WTC11 (cell line): ENCODE data around the gene AKAP13.
"Not testable (repeated sequence)": the region's sequence is repeated elsewhere in the genome, so short reads cannot be mapped to it uniquely, and the experiment has no call there.

Experiments used
- ESRRA ChIP-seq: sonication (generic); formaldehyde crosslinking; IDR thresholded peaks from 2 replicates; pipeline ENCODE4 v1.8.1; 2022; ENCODE audit warnings: mild to moderate bottlenecking, missing genetic modification reagents, borderline replicate concordance
- TF ChIP-seq, protein P1 (sequence below): fragments of 200-600 bp; IDR thresholded peaks from 2 replicates; pipeline ENCODE4 v1.8.0; 2022; ENCODE audit warnings: antibody characterized with exemption

GRCh38 chr15:85349062-85349461 lies 31.3 kb upstream of the AKAP13 start:
- TF ChIP-seq, protein P1, sequence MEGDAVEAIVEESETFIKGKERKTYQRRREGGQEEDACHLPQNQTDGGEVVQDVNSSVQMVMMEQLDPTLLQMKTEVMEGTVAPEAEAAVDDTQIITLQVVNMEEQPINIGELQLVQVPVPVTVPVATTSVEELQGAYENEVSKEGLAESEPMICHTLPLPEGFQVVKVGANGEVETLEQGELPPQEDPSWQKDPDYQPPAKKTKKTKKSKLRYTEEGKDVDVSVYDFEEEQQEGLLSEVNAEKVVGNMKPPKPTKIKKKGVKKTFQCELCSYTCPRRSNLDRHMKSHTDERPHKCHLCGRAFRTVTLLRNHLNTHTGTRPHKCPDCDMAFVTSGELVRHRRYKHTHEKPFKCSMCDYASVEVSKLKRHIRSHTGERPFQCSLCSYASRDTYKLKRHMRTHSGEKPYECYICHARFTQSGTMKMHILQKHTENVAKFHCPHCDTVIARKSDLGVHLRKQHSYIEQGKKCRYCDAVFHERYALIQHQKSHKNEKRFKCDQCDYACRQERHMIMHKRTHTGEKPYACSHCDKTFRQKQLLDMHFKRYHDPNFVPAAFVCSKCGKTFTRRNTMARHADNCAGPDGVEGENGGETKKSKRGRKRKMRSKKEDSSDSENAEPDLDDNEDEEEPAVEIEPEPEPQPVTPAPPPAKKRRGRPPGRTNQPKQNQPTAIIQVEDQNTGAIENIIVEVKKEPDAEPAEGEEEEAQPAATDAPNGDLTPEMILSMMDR = not testable (repeated sequence)
- not testable (repeated sequence) for TF ChIP-seq ESRRA
